ENCODE measurements around the gene MPDZ. TPM values are rescaled to one million over a fixed set of nuclear protein-coding genes. Genes with fewer than 3 reads are reported as not detected.

Gene MPDZ
- total RNA-seq, 6 experiments from 2014 or later = 25.2 to 27.5 (median 26.9) TPM

DNA sequence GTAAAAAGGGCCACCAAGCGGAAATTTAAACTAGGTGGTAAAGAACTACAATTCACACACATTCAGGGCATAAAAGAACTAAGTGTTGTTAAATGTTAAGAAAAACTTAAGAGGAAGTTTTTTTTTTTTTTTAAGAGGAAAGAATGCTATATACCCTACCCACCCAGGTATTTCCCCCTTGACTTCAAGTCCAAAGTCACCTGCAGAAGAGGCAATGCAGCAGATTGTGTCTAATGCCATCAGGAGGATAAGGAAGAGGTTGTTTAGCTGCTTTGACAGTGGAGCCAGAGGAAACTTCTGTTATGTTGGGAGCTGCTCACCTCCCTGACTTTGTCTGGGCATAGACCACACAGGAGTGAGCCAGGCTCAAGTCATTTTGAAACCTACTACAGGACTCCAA is 69.2 kb downstream of the MPDZ start:
- Mint-ChIP-seq H3K4me1 (ENCODE audit: low read depth) (peaks cover 8% of the 10 kb centered on the region), H3K9me3 (no peaks in the 10 kb centered on the region), H3K4me3 (no peak overlapping the region), H3K27ac (no peak overlapping the region), H3K36me3 (ENCODE audit: low read depth) (no peaks in the 10 kb centered on the region; the same call in 1 of the 2 replicates), H3K27me3 (ENCODE audit: insufficient read depth) (no peaks in the 10 kb centered on the region)
- TF ChIP-seq, protein P1, sequence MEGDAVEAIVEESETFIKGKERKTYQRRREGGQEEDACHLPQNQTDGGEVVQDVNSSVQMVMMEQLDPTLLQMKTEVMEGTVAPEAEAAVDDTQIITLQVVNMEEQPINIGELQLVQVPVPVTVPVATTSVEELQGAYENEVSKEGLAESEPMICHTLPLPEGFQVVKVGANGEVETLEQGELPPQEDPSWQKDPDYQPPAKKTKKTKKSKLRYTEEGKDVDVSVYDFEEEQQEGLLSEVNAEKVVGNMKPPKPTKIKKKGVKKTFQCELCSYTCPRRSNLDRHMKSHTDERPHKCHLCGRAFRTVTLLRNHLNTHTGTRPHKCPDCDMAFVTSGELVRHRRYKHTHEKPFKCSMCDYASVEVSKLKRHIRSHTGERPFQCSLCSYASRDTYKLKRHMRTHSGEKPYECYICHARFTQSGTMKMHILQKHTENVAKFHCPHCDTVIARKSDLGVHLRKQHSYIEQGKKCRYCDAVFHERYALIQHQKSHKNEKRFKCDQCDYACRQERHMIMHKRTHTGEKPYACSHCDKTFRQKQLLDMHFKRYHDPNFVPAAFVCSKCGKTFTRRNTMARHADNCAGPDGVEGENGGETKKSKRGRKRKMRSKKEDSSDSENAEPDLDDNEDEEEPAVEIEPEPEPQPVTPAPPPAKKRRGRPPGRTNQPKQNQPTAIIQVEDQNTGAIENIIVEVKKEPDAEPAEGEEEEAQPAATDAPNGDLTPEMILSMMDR (IDR thresholded peaks at IDR 0.05) = no peak
- DNase-seq = no peak

DNA sequence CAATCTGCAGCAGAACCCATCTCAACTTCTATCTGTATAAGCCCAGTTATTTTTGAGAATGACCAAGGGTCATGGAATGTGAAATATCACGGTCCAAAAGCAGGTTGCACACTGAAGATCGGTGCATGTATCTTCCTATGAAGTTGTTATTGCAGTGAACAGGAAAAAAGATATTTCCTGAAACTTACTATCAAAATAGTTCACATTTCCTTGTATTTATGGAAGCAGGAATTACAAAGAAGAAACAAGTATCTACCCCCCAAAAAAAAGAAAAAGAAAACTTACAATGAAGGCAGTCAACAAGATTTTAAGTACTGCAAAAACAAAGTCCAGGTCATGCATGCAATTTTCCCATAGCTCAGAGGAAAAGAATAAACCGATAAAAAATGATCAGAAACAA is 70.0 kb downstream of the MPDZ start:
- Mint-ChIP-seq H3K4me1 (ENCODE audit: low read depth) (peaks cover 8% of the 10 kb centered on the region), H3K27ac (no peak overlapping the region), H3K36me3 (ENCODE audit: low read depth) (no peaks in the 10 kb centered on the region; the same call in 1 of the 2 replicates), H3K4me3 (no peak overlapping the region), H3K27me3 (ENCODE audit: insufficient read depth) (no peaks in the 10 kb centered on the region), H3K9me3 (no peaks in the 10 kb centered on the region)
- DNase-seq = no peak
- TF ChIP-seq, protein P1 (IDR thresholded peaks at IDR 0.05) = no peak

DNA sequence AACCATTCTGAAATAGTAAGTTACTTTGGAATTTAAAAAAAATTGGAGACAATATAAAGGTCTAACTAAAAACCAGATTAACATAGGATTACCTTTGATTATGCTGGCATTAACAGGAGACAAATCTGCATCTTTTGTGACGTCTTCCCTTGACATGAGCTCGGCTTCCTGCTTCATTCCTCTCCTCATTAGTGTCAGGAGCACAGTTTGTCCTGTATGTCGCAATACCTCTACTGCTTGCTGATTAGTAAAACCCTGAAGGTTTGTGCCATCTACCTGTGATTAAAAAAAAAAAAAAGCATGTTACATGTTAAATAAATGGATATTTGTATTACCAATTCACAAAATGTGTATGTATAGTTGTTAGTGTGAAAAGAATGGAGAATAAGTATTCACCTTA is 73.7 kb downstream of the MPDZ start:
- no peak overlapping the region for H3K27ac Mint-ChIP-seq
- TF ChIP-seq, protein P1 (IDR thresholded peaks at IDR 0.05) = no peak
- peaks cover 8% of the 10 kb centered on the region for H3K4me1 Mint-ChIP-seq (ENCODE audit: low read depth)
- H3K27me3 Mint-ChIP-seq (ENCODE audit: insufficient read depth) = peaks cover 3% of the 10 kb centered on the region; the same call in 1 of the 2 replicates
- H3K36me3 Mint-ChIP-seq (ENCODE audit: low read depth) = peaks cover 12% of the 10 kb centered on the region; the same call in 1 of the 2 replicates
- DNase-seq = no peak
- no peak overlapping the region for H3K4me3 Mint-ChIP-seq
- no peaks in the 10 kb centered on the region for H3K9me3 Mint-ChIP-seq

DNA sequence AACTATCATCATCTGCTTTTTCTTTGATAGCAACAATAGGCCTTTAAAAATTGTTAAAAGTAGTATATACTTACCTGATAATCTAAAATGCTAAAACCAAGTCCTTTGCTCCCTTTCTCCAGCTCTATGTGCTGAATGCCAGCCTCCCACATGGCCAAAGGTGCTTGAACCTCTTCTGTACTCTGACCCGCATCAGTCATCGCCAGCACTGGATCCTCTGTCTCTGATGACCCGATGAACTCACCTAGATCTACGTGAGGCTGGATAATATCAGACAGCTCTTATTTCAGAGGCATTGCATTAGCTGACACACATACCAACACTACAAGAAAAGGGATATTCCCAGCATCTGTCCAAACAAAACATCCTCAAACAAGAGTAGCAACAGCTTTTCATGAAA is 89.5 kb downstream of the MPDZ start:
- Mint-ChIP-seq H3K36me3 (ENCODE audit: low read depth) (peaks cover 15% of the 10 kb centered on the region), H3K27ac (no peak overlapping the region), H3K27me3 (ENCODE audit: insufficient read depth) (no peaks in the 10 kb centered on the region), H3K4me1 (ENCODE audit: low read depth) (no peaks in the 10 kb centered on the region), H3K9me3 (no peaks in the 10 kb centered on the region), H3K4me3 (no peak overlapping the region)
- DNase-seq = no peak
- TF ChIP-seq, protein P1 (IDR thresholded peaks at IDR 0.05) = no peak

DNA sequence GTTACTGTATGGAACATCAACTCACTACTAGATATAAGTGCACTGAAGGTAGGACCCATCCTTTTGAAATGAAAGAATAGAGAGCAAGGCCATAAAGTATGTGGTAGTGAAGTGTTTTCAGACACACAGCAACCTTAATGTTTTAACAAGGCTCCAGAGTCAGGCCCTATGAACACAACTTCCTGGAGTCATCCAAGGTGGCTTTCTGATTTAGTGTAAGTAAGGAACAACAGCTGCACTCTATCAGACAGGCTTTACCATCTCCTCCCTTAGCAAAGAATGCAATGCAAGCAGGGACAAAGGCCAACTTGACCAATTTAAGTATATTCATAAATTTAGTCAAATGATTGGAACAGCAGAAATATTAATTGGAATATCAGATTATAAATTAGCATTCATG is 90.1 kb downstream of the MPDZ start:
- Mint-ChIP-seq H3K36me3 (ENCODE audit: low read depth) (peaks cover 15% of the 10 kb centered on the region), H3K4me3 (no peak overlapping the region), H3K9me3 (no peaks in the 10 kb centered on the region), H3K27me3 (ENCODE audit: insufficient read depth) (no peaks in the 10 kb centered on the region), H3K4me1 (ENCODE audit: low read depth) (no peaks in the 10 kb centered on the region), H3K27ac (no peak overlapping the region)
- TF ChIP-seq, protein P1 (IDR thresholded peaks at IDR 0.05) = no peak
- DNase-seq = no peak

DNA sequence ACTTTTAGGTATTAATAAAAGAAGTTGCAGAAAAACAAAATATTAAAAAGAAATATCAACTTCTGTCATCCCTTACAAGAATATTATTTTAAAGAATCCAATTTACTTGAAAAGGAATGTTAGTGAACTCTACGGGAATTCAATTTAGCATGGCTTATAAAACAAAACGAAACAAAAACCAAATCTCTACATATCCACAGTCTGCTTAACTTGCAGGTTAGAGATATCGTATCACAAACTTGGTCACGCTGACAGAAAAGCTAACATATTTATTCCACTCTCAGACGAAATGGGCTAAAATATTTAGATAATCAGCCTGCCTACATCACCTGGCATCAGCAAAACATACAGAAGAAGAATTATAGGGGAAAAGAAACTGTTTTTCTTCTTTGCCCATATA is 92.7 kb downstream of the MPDZ start:
- no peak overlapping the region for H3K4me3 Mint-ChIP-seq
- no peaks in the 10 kb centered on the region for H3K9me3 Mint-ChIP-seq
- TF ChIP-seq, protein P1 (IDR thresholded peaks at IDR 0.05) = no peak
- no peak overlapping the region for H3K27ac Mint-ChIP-seq
- DNase-seq = no peak
- H3K27me3 Mint-ChIP-seq (ENCODE audit: insufficient read depth) = no peaks in the 10 kb centered on the region
- H3K36me3 Mint-ChIP-seq (ENCODE audit: low read depth) = peaks cover 10% of the 10 kb centered on the region
- peaks cover 2% of the 10 kb centered on the region for H3K4me1 Mint-ChIP-seq (ENCODE audit: low read depth)

All from HFFc6 (cell line).